D721Med (cell line): Measurements from ENCODE around the gene KRT76.
"Not testable (repeated sequence)": the region's sequence is repeated elsewhere in the genome, so short reads cannot be mapped to it uniquely, and the experiment has no call there.

Experiments used
- DNase-seq: peaks from one replicate; pipeline ENCODE4 v3.0.0; 2011; ENCODE audit warnings: low spot score; ENCODE audit not compliant: insufficient read length
- FAIRE-seq: peaks from 2 replicates; lab custom pipeline; 2011; peaks lifted over from hg19 to GRCh38; lab: Jason Lieb, UNC
- CTCF ChIP-seq: IDR thresholded peaks from 2 replicates; pipeline ENCODE4 v1.5.1; 2012; ENCODE audit warnings: mild to moderate bottlenecking, control low read depth; ENCODE audit not compliant: insufficient read depth; ENCODE audit errors: missing control alignments

The KRT76 gene

GRCh38 chr12:52751795-52752194, 25.4 kb downstream of the KRT76 start:
- DNase-seq (no peak), FAIRE-seq (no peak)
- no peak for TF ChIP-seq CTCF

DNA sequence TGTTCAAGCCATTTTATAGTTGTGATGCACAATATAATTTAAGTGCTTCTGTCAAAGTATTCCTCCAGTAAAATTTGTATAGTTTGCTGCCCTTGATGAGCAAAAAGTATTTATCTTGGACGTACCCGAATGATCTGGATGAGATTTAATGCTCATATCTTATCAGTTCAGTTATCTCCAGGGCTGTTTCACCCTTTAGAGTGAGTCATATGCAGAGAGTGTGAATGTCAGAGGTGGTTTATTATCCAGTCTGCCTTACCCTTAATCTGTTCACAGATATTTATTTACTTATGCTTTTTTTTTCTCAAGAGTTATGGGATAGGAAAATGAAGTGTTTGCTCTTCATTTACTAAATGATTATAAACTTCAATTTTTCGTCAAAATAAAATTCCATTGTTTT, 26.6 kb downstream of the KRT76 start:
- not testable (repeated sequence) for FAIRE-seq, DNase-seq

DNA sequence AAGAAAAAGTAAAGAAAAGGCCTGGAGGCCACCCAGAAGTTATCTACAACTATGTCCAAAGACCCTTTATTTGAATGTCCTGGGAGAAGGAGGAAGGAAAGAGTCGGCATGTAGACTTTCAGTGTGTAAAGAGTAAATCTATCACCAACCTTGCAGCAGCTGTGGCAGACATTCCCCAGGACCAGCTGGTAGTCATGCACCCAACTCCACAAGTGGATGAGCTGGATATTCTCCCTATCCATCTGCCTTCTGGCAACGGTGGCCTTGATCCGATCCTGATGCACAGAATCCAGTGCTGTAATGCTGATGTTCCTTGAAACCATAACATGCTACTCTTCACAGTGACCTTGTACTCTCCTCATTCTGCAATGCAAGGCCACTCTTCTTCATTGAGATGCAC, 27.3 kb downstream of the KRT76 start:
- no peak for TF ChIP-seq CTCF
- DNase-seq (no peak), FAIRE-seq (no peak)

DNA sequence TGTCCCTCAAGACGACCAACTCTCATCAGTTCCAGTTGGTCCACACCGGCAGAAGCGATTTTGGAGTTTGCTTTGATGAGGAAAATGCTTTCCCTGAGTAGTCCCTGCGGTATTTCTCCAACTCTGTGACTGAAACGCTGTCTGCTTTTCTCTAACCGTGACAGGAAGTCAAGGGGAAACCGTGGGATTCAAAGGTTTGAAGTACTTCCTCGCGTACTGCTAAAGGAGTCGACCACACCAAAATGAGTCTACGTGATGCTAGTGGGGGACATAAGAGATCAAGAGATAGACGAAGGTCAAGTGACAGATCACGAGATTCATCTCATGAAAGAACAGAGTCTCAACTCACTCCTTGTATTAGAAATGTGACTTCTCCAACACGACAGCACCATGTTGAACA, 28.6 kb downstream of the KRT76 start:
- no peak for TF ChIP-seq CTCF
- no peak for FAIRE-seq
- DNase-seq, result no peak

DNA sequence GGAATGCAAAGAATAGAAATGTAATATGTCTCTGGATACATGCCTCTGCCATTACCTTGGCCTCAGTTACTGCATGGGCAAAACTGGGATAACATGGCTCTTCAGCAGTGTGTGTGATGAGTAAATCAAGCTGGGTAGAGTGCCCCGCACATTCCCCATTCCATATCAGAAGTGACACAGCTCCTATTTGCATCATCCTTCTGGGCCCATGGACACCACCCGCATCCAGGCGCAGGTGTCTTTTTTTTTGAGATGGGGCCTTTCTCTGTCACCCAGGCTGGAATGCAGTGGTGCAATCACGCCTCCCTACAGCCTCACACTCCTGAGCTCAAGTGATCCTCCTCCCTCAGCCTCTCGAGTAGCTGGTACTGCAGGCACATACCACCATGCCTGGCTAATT, 31.6 kb downstream of the KRT76 start:
- no peak for DNase-seq
- no peak for FAIRE-seq
- TF ChIP-seq CTCF, result no peak

DNA sequence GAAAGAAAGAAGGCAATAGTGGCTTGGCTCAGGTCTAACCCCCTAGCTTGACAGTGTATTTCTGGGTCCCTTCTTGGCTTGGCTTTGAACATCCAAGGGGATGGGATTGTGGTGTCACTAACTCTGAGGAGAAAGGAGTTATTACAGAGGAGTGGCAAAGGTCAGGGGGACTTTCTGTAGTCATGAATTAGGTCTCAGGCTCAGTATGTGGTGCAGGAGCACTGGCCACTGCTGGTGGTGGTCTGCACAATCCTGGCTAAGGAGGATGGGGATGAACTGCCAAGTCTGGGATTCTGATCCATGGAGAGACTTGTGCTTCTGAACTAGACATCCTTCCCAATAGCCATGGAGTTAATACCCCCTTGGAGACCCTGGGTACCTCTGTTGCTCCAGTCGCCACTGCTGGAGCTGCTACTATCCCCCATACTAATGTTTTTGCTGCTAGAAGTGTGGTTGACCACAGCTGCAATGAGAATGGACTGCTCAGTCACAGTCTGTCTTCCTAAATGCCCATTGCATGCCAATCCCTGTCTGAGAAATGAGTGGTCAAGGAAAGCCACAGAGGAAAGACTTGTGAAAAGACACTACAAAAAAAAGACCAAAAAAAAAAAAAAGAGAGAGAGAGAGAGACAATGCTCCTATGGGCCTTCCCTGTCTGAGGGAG, 32.5 kb downstream of the KRT76 start:
- no peak for DNase-seq
- FAIRE-seq, result no peak
- no peak for TF ChIP-seq CTCF

GRCh38 chr12:52742822-52743457, 34.2 kb downstream of the KRT76 start:
- DNase-seq, result no peak
- no peak for FAIRE-seq
- TF ChIP-seq CTCF, result no peak
